Activated CD4-positive, alpha-beta T cell treated with anti-CD3 and anti-CD28 coated beads for 1 hour (primary cell): ENCODE data around the gene PPP1R3C.

Source experiments
- DNase-seq: peaks from one replicate; pipeline ENCODE4 v3.0.0-alpha.2; 2020

PPP1R3C gene

GRCh38 chr10:91597197-91597881 lies 35.5 kb downstream of the PPP1R3C start:
- no peak for DNase-seq

DNA sequence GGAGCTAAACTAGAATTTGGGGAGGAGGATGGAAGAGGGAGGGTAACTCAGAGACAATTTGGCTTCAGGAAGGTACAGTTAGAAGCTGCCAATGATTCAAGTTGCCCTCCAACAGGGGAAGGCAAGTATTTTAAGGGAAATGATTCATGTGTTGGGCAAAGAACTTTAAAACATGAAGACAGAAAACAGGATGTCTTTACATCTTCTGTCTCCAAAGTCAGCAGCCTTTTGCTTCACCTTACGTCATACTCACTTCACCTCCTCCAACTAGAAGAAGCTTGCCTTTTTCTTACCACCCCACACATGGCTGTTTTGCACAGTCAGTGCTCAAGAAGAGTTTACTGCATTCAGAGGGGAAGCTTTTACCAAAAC lies 36.1 kb downstream of the PPP1R3C start:
- no peak for DNase-seq

DNA sequence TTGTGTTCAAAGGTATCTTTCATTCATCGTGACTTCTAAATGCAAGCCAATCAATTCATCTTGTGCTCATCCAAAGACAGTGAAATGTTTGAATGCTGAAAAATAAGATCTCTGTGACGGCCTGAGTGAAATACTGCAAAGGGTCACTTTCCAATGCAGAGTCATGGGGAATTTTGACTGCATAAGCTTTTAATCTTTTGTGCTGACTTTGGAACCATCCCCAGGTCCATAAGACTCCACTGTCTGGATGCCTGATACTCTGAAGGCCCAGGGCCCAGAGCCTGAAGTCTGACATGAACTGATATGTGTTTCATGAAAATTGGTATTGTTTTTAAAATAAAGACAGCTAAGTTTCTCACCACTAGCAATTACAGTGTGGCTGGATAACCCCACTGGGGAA lies 39.0 kb downstream of the PPP1R3C start:
- DNase-seq: no peak

DNA sequence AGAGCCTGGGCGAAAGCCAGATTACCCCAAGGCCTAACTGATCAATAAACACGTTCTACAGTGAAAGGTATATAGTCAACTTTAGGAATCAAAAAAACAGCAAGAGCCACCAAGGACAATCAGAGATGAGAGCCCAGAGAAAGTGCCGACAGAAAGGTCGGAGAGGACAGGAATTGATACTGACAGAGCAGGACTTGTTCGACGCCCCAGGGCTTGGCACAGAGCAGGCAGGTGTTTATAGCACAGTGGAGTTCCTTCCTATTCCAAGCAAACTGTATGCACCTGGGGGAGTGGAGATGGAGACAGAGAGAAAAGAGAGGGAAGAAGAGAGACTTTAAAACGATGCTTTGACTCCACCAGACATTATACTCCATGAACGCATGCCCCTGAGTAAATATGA lies 39.5 kb downstream of the PPP1R3C start:
- no peak for DNase-seq

DNA sequence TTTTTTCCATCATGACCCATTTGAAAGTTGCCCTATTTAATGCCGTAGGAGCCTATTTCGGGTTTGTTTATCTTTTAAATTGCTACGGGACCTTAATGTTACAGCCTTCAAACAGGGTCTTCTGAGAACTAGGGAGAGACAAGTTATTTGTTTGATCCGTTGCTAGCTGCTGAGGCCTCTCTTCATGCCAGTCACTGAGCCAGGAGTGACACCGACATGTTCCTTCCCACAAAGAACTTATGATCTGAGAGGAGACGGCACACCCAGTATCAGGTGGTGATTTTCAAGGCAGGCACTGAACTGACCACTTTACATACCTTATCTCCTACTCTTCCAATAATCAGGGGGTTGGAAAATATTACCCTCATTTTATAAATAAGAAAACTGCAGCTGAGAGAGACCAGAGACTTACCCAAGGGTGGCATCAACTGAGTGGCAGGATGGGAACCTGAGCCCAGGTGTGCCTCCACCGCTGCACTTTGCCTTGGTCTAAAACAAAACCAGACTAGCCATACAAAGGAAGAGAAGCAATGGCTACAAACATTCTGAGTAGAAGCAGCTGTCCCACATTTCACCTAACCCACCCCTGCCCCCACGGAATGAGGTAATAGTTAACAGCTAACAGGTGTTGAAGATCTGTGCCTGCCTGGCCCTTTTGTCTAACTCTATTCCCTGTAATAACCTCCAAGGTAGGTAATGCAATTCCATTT lies 40.5 kb downstream of the PPP1R3C start:
- no peak for DNase-seq

GRCh38 chr10:91591797-91592174 lies 41.1 kb downstream of the PPP1R3C start:
- DNase-seq: no peak

GRCh38 chr10:91590904-91591796 lies 41.7 kb downstream of the PPP1R3C start:
- no peak for DNase-seq

- no peak for DNase-seq
Observed at GRCh38 chr10:91590142-91590903, 42.5 kb downstream of the PPP1R3C start.

DNA sequence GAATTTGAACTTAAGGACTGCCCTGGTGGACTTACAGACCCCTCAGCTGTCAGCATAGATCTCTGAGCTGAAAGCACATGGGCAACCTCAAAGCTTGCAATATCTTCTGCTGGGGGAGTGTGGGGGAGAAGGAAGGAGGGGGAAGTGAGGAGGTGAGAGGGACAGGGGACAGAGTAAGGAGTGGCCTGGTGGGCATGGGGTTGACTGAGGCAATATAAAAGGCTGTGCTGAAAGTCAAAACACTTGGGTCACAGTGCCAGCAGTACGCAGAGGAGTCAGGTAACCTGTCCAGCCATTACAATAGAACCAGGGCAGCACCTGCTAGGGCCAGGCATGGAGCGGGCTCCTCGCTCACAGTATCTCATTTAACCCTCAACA lies 43.2 kb downstream of the PPP1R3C start:
- no peak for DNase-seq

GRCh38 chr10:91589015-91589657 lies 43.7 kb downstream of the PPP1R3C start:
- no peak for DNase-seq

DNA sequence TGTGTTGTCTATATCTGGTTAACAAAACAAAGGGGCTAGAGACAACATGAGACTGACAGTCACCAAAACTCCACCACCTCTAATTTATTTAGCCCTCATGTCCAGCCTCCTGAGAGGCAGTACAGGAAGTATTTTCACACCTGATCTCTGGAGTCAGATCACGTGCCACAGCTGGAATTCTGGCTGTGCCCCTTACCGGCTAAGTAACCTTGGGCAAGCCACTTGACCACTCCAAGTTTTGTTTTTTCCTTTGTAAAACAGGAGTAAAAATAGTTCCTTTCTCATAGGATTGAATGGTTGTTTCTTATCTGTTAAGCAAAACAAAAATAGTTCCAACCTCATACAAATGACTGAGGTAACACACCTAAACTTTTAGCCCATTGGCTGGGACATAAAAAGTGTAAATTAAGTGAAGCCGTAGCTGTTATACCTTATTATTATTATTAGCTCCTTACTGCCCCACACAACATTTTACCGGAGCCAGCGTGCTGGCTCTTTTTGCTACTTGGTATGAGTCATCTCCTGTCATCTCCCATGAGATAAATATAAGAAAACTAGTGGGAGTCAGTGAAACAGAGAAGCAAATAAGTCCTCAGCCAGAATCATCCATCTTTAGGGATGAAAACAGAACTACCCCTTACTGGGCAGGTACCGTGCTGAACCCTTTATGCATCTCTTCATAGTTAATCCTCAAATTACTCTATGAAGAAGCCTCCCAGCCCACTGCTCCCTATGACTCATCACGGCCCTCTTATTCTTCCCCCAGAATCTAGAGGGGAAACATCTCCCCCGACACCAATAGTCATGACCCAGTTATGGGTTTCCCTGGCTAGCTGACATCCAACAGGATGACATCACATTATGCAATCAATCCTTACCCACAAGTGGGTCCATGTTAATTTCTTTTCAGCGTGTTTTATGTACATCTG lies 44.9 kb downstream of the PPP1R3C start:
- no peak for DNase-seq

GRCh38 chr10:91582153-91582554 lies 50.7 kb downstream of the PPP1R3C start:
- DNase-seq: no peak

- no peak for DNase-seq
Observed at GRCh38 chr10:91579329-91579985, 53.4 kb downstream of the PPP1R3C start.
